SKM-1 (cell line): Measurements from ENCODE around the gene TMEM203.

Source experiments
- DNase-seq: peaks from one replicate; lab custom pipeline; 2025; ENCODE audit not compliant: unreplicated experiment; lab: John Stamatoyannopoulos, UW

The TMEM203 gene

GRCh38 chr9:137167747-137168572, 37.5 kb downstream of the TMEM203 start:
- DNase-seq = no peak

- no peak for DNase-seq
These were observed 38.1 kb downstream of the TMEM203 start for GRCh38 chr9:137167277-137167746.

- DNase-seq = no peak
These were observed 38.8 kb downstream of the TMEM203 start for GRCh38 chr9:137166380-137167229.

- DNase-seq = no peak
These were observed 40.1 kb downstream of the TMEM203 start for GRCh38 chr9:137165250-137165836.

GRCh38 chr9:137164370-137165249, 40.8 kb downstream of the TMEM203 start:
- DNase-seq = no peak

- no peak for DNase-seq
These were observed 41.6 kb downstream of the TMEM203 start for GRCh38 chr9:137163805-137164204.

GRCh38 chr9:137163365-137163715, 42.1 kb downstream of the TMEM203 start:
- no peak for DNase-seq

GRCh38 chr9:137162505-137163364, 42.7 kb downstream of the TMEM203 start:
- no peak for DNase-seq

- no peak for DNase-seq
These were observed 43.6 kb downstream of the TMEM203 start for GRCh38 chr9:137161558-137162486.

GRCh38 chr9:137160716-137161557, 44.5 kb downstream of the TMEM203 start:
- no peak for DNase-seq

GRCh38 chr9:137160054-137160425, 45.4 kb downstream of the TMEM203 start:
- DNase-seq = no peak

- no peak for DNase-seq
These were observed 46.1 kb downstream of the TMEM203 start for GRCh38 chr9:137159105-137160053.

- no peak for DNase-seq
These were observed 46.8 kb downstream of the TMEM203 start for GRCh38 chr9:137158625-137159024.

GRCh38 chr9:137157618-137158415, 47.6 kb downstream of the TMEM203 start:
- DNase-seq = no peak

GRCh38 chr9:137156567-137157375, 48.7 kb downstream of the TMEM203 start:
- DNase-seq = no peak
